GM18870 (cell line): Measurements from ENCODE around the gene PPARA.
"Not testable (repeated sequence)": the region's sequence is repeated elsewhere in the genome, so short reads cannot be mapped to it uniquely, and the experiment has no call there.

Source experiments
- ATAC-seq: cut with Tn5 transposase; IDR thresholded peaks from one replicate; pipeline ENCODE4 v1.9.1; 2021; ENCODE audit warnings: moderate library complexity; ENCODE audit not compliant: unreplicated experiment

Gene PPARA

DNA sequence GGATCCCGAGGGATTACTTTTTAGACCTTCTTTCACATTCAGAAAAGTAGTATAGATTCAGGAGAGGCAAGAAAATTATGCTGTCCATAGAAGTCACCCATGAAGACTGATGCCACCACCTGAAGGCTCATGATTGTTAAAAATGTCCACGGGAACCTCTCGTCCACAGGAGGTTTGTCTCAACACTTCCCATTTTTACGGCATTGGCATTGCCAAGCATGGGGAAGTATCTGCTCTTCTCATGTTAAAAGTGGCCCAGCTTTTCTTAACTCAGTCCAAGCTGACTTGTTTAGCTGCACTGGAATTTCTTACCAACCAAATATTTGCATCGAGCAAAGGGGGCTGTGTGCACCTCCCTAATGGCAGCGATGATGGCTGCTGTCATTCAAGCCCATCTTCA, 90.2 kb downstream of the PPARA start:
- no peak for ATAC-seq

DNA sequence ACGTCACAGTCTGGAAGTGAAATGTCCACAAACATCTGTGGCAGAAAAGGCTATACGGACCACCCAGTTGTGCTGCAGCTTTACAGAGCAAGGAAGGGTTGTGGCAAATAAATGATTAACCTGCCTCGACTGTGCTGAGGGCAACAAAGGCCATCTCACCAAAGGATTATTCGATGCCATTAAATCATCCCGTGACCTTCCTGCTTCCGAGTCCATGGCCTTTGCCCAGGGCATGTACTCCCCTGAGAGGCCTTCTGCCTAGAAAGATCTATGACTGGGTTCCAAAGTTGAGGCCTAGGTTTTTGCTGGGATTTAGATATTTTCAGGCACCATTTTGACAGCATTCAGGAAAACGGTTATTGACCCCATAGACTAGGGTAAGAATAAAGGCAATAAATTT, 90.6 kb downstream of the PPARA start:
- no peak for ATAC-seq

DNA sequence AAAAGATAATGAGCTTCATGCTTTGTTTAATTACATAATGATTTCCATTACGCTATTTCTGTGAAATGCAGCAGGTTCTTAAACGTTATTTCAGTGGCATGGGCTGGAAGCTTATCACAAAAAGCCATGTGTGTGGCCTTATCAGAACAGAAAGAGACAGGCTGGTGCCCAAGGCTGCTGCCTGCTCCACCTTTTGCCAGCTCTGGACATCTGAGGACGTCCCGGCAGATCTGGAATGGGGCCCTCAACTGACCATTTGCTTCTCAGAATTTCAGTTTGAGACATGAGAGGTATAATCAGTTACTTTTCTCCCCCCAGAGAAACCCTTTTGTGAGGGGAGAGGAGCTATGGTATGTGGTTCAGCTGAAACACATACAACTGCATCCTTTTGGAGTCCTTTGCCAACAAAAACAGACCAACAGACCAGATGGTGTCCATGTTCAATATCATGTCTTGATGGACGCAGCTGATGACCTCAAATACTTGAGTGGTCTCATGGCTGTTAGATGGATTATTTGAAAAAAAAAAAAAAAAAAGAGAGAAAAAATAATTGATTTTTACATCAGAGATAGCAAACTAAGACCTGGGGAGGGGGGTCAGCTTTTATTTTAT, 91.2 kb downstream of the PPARA start:
- no peak for ATAC-seq

DNA sequence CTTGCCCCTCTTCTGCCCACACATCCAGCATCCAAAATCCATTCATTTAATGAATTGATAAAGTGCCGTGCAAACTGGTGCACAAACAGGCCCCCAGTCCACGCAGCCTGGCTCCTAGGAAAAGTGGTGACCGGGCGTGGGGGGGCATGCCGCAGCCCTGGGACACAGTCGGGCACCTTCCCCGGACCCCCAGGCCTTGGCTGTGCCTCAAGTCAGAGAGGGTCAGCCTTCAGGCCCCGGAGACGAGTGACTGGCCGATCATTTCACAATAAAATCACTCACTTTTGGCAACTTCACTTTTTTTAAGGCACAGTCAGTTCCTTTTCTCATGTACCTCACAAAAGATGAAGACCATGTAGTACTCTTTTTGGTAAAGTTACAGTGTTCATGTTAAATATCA, 91.8 kb downstream of the PPARA start:
- no peak for ATAC-seq

DNA sequence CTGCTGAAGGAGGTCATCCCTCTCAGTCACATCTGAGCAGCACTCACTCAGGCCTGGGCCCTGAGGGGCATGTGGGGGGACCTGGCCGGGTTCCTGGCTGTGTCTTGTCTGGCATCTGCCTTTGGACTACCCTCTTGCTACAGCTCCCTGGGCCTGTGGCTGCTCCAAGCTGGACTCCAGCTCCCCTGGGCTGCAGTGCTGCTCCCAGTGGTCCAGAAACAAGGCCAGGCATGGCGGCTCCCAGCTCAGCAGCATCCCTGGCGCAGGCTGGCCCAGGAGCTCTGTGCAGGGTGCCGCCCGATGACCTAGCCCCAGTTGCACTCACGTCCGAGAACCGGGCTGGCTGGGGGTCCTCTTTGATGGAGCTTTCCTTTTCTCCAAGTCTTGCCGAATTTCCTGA, 94.4 kb downstream of the PPARA start:
- no peak for ATAC-seq

DNA sequence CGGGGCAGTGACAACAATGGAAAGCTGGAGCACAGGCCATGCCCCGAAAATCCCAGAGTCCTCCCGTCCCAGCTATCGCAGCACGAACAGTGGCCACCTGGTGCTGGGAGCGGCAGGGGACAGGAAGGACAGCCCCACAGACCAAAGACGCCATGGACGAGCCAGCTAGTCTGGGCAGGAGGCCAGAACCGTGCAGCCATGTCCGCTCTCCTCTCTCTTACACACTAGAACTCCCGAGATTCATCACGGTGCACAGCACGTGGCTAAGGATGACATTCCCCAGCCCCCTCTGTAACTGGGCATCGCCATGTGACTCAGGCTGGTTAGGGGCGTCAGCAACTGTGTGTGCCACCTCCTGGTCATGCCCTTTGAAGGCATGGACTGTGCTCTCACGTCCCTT, 95.2 kb downstream of the PPARA start:
- ATAC-seq = no peak

DNA sequence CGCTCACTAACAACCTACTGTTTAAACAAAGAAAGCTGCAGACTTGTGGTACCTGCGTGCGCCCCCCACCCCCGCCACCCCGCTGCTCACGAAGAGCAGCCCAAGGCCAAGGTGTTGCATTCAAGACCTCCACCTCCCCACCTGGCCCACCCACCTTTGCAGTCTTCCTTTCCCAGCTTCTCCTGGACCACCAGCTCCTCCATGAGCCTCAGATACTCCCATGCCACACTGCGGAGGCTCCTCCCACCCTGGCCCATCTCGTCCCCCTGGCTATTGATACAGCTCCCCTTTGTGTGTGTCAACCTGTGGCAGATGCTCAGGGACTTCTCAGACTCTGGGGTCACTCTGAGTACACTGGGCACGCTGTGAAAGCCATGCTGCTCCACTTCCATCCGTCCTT, 95.9 kb downstream of the PPARA start:
- ATAC-seq = no peak

DNA sequence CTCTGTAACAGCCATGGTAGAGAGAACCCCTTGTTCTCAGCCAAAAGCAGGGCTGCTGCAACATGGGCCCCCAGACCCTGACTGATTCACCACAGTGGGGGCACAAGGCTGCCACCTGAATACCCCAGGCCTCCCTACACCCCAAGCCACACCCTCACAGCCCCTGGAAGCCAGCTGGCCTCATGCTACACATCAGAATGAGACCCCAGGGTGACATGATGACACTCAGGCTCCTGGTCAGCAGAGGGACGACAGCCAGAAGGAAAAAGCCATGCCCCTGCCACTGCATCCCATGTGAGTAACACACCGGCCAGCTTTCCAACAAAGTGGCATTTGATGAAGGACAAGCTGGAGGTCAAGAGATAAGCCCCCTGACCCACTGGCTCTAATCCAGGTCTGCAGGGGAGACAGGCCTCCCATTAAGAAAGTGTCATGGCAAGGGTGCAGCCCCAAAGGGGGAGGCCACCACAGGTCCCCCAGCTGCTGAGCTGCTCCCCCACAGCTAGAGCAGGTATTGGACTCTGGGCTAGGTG, 97.2 kb downstream of the PPARA start:
- no peak for ATAC-seq

DNA sequence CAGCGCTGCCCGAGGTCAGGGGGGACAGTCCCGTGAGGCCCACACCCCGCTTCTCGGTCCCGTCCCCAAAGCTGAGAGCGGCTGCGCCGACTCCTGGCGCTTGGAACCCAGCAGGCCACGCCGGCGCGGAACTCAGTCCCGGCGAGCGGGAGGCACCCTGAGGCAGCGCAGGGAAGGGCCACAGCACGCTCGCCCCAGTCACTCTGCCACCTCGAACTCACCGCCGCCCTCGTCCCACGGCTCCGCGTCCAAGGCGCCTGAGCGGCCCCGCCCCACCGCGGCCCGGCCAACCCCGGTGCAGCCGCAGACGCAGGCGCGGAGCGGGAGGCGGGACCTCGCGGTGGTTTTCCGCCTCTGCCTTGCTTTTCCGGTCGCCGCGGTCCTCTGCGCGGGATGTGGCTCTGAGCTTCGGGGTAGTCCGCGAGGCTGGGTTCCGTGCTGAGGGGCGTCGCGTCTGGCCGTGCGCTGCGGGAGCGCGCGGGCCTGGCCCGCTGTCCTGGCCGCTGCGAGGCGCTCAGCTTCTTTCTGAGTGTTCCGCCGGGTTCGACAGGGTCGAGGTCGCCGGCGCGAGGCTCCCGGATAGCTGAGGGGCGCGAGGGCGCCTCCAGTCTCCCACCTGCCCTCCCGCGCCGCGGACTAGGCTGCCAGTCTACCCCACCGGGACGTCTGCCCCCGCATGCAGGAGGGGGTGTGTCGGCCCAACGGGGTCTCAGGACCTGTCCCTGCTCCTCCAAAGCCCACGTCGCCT, 99.9 kb downstream of the PPARA start, which contains the start of gene CDPF1:
Gene CDPF1 (minus strand): TSS at position 259 of the 748 bp plus-strand sequence. CDS start 2,009 bp downstream, outside the sequence.
- peak; percentile 54 for ATAC-seq

DNA sequence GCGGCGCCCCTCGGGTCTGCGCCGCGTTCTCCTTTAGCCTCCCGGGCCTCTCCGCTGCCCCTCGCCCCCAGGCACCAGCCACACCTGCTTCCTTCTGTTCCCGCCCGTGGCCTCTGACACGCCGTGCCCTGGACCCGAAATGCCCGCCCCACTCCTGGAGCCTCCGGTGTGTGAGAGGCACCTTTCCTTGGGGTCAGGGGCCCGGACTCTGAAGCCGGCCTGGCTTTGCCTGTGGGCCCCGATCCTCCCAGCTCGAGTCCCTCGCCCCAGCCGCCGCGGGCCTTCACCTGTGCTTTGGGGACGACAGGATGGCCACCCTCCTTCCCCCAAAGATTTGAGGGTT, 100.4 kb downstream of the PPARA start:
- no peak for ATAC-seq

DNA sequence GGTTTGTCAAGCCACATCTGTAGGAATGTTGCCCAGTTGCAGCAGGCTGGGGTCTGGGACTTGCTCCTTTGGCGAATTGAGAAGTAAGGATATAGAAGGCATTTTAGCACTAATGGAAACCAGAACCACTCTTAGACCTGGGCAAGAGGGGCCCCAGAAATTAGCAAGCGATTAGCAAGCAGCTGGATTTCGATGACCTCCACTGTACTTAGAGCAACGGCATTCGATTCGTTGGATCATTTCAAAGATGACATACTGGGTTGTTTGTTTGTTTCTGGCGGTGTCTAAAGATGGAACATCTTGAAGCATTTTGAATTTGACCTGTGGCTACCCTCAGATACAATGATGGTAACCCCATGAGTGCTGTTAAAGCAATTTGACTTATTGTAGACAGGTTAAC, 100.9 kb downstream of the PPARA start:
- ATAC-seq = no peak

DNA sequence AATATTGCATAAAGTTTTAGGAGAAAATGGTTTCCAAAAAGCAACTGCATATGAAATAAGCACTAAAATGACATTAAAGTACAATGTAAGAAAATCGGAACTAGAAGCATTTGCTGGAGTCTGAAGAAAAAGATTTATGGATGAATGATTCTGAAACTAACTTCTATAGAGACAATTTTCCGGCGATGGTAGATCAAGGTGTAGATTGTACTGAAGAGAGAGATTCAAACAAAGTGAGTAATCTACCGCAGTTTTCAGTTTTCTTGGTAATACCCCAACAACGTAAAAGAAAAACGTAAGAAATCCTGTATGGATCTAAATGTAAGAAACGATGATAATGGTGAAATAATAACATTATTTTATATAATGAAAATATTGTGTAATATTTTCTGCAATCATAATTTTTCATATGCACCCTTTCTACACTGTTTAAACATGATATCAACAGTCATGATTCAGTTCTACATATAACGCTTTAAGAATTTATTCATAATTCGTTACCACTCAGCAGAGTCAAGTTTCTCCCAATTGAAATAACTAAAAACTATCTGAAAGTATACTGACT, 101.6 kb downstream of the PPARA start:
- no peak for ATAC-seq

DNA sequence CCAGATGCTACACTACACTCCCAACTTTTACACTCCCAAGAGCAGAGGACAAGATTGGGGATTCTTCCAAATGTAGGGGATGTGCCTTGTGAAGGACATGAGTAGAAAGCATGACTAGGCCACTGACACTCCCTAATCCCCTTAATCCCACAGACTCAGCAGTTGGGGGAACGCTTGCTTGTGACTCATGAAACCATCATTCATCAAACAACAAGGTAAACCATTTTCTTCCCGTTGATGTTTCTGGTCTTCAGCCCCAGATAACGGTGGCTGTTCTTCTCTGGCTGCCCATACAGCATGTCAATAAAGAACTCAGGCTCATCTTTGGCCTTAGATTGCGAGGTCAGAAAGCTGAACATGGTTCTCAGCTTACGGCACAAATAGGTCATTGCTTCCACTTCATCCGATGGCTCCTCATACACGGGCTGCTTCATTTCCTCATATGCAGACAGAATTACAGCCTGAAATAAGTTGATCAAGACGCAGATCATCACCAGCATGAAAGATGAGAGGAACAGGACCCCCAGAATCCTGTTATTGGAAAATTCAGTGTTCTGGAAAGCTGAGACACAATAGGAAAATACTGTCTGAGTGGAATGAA, 106.1 kb downstream of the PPARA start:
- no peak for ATAC-seq

DNA sequence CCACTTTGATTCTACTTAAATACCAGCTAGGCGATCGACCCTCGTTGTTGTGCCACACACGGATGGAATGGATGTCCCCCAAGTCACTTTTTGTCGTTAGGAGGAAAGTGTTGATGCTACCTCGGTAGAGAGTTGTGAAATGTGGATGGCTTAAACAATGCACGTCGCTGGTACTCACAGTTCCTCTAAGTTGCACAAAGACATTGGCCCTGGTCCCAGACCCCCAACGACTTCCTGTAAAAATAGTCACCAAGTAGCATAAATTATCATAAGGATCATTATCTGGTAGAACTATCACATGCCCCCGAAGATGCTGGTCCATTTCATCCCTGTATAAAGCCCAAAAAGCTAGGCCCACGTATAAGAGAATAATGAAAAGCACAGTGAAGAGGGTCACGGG, 109.0 kb downstream of the PPARA start:
- ATAC-seq = no peak

DNA sequence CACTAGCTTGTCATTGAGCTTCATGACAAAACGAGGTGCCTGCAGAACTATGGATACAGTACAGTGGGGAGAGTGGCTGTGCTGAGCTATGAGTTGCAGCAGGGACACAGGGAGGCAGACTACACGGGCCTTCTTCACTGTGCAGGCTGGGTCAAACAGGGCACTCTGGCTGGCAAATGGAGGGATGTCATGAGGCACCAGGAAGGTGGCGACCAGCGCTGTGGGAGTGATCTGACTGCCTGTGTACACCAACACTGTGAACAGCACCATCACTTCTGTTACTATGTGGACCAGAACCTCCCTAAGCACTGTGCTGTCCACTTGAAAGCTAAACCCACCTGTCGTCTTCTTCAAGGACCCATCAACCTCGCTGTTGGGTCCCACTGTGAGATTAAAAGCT, 109.7 kb downstream of the PPARA start:
- no peak for ATAC-seq

DNA sequence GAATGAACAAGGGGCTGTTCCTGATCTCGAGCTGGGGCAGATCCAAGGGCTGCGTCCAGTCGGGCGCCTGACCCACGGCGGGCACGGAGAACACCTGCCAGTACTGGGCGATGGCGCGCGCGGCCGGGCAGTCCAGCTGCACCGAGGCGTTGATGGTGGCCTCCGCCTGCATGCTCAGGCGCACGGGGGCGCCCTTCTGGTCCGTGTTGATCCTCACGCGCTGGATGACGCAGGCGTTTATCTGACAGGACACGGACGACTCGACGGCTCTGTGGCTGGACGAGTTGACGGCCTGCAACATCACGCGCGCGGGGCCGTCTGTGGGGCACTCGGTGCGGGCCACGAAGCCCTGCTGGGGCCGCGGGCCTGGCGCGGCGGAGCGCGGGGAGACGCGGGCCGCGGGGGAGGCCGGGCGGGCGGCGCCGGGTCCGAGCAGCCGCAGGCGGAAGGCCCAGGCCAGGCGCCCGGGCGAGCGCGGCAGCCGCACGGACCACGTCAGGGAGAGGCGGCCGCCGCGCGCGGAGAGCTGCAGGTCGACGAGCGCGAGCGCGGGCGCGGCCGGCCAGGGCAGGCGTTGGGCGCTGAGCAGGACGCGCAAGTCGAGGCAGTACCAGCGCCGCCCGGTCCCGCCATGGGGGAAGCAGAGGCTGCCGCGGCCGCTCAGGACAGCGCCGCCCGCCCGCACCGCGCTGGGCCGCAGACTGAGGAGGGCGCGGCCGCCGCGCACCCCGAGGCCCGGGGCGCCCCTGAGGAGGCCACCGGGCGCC, 112.3 kb downstream of the PPARA start:
- no peak for ATAC-seq

DNA sequence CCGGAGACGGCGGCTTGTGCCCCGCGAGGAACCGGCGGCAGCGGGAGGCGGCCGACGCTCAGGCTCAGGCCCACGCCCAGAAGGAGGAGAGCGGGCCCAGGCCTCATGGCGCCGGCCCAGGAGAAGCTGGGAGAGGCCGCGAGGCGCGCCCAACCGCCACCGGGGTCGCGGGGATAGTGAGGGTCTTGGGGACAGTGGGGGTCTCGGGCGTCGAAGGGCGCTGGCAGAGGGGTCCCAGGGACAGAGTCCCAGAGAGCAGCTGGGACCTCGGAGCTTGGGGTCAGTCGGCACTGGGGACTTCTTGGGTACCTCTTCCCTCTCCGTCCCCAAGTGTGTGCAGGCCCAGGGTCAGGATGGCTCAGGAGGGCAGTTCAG, 112.9 kb downstream of the PPARA start, which contains the start of gene PKDREJ:
Gene PKDREJ (minus strand): TSS at position 128 of the 375 bp plus-strand sequence. CDS start 21 bp downstream, at position 107.
- no peak for ATAC-seq

DNA sequence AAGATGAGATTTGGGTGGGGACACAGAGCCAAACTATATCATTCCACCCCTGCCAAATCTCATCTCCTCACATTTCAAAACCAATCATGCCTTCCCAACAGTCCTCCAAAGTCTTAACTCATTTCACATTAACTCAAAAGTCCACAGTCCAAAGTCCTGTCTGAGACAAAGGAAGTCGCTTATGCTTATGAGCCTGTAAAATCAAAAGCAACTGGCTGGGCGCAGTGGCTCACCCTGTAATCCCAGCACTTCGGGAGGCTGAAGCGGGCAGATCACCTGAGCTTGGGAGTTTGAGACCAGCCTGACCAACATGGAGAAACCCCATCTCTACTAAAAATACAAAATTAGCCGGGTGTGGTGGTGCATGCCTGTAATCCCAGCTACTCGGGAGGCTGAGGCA, 114.2 kb downstream of the PPARA start:
- ATAC-seq = not testable (repeated sequence)

DNA sequence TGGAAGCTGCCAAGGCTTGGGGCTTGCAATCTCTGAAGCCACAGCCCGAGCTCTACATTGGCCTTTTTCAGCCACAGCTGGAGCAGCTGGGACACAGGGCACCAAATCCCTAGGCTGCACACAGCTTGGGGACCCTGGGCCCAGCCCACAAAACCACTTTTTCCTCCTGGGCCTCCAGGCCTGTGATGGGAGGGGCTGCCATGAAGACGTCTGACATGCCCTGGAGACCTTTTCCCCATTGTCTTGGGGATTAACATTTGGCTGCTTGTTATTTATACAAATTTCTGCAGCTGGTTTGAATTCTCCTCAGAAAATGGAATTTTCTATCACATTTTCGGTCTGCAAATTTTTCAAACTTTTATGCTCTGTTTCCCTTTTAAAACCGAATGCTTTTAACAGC, 115.3 kb downstream of the PPARA start:
- not testable (repeated sequence) for ATAC-seq

DNA sequence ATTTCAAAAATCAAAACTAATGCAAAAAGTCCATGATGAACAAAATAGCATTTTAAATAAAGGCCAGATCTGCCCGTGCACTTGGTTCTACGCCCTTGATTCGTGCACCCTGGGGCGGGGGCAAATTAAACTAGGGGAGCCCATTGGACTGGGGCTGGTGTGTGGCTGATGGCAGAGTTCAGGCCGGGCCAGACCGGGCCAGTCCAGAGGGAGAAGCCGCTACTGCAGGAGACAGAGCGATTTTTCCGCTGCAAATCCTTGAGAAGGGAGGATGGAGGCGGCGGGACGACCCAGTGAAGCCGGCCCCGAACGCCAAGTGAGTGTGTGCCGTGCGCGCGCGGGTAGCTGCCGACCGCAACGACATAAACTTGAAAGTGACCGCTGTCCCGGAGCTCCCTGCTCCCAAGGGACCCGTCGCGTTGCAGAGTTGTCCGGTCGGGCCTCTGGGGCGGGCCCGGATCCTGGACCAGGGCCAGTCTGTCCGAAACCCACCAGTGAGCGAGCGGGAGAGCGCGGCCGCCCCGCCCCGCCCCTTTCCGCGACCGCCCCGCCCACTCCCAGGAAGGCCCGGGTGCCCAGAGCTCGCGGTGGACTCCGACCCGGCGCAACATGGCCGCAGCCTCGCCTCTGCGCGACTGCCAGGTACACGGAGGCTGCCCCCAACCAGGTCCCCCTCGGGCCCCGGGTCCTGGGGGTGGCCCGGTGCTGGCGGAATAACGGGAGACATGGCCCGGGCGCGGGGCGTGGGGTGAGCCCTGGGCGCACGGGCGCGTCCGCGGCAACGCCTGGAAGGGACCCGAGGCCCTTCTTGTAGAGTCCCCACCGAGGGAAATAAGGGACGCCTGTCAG, 117.3 kb downstream of the PPARA start, which contains the start of gene TTC38:
Gene TTC38 (plus strand): TSS at position 578 of the 849 bp plus-strand sequence. CDS start 32 bp downstream, at position 610.
- ATAC-seq = no peak
